ENCODE results near the gene TMC4.
"Not testable (repeated sequence)": the region's sequence is repeated elsewhere in the genome, so short reads cannot be mapped to it uniquely, and the experiment has no call there.

- TF ChIP-seq CTCF, POLR2A (IDR thresholded peaks at IDR 0.05): not testable (repeated sequence)
Observed at GRCh38 chr19:54207193-54207592, 34.2 kb upstream of the TMC4 start.

All from thyroid gland (tissue), 4 donors.